GM19397 (cell line): ENCODE results near the gene NAA50.

ENCODE experiments used
- ATAC-seq: cut with Tn5 transposase; IDR thresholded peaks from one replicate; pipeline ENCODE4 v1.9.1; 2021; ENCODE audit warnings: mild to moderate bottlenecking, moderate library complexity; ENCODE audit not compliant: unreplicated experiment

Gene NAA50

DNA sequence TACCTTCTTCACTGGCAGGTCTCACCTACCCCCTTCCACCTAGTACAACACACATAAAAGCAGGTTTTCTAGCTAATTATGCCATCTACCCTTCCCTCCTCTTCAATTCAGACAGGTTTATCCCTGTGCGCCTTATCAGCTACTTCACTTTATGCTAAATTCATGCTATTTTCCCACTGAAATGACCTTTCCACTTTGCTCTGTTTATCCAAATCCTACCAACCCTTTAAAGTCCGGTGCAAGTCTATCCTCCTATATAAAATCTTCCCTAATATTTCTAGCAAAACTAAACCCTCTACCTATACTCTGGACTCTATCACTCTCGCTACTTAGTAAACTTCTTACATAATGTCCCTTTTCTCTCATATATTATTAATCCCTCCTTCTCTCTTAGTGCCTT, 55.6 kb downstream of the NAA50 start:
- no peak for ATAC-seq

DNA sequence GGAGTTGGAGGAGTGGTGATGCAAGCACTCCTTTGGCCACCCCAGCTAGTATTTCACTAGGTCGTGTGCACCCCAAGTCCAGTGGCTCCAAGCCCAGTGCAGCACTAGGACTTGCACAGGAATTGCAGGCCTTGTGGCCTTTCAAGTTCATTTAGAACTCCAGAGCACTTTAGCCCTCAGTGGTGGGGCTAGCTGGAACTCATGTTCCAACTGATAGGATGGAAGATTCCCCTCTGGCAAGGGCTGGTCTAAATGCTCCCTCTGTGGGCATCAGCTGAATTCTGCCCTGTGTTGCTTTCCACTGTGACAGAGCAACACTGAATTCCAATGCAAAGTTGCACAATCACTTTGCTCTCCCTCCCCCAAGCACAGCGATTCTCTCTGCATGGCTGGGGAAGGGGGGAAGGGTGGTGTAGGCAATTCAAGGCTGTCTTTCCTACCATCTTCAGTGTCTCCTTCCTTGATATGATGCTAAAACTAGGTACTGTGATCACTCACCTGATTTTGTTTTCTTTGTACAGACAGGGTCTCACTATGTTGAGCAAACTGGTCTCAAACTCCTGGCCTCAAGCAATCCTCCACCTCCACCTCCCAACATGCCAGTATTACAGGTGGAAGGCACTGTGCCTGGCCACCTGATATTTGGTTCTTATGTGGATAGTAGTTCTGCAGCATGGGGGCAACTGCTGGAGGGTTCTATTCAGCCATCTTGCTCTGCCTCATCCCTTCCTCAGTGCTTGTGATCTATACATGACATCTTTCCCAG, 59.9 kb downstream of the NAA50 start:
- no peak for ATAC-seq

DNA sequence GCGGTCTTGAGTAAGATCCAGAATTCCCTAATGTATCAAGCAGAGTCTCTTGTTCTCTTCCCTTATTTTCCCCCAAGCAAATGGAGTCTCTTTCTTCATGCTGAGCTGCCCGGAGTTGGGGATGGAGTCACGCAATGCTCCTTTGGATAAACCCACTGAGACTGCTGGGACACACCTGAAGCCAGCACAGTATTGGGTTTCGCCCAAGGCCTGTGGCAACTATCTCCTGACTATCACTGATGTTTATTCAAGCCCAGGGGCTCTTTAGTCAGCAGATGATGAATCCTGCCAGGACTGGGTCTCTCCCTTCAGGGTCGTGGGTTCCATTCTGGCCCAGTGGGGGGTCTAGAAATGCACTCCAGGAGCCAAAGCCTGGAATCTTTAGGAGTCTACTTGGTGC, 60.9 kb downstream of the NAA50 start:
- ATAC-seq = no peak

DNA sequence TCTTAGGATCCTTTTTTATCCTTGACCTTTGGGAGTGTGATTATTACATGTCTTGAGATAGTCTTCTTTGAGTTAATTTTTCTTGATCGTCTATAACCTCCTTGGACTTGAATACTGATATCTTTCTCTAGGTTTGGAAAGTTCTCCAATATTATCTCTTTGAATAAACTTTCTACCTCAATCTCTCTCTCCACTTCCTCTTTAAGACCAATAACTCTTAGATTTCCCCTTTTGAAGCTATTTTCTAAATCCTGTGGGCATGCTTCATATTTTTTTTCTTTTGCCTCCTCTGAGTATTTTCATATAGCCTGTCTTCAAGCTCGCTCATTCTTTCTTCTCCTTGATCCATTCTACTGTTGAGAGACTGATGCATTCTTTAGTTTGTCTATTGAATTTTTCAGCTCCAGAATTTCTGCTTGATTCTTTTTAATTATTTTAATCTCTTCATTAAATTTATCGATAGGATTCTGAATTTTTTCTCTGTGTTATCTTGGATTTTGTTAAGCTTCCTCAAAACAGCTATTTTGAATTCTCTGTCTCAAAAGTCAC, 61.7 kb downstream of the NAA50 start:
- ATAC-seq = no peak

DNA sequence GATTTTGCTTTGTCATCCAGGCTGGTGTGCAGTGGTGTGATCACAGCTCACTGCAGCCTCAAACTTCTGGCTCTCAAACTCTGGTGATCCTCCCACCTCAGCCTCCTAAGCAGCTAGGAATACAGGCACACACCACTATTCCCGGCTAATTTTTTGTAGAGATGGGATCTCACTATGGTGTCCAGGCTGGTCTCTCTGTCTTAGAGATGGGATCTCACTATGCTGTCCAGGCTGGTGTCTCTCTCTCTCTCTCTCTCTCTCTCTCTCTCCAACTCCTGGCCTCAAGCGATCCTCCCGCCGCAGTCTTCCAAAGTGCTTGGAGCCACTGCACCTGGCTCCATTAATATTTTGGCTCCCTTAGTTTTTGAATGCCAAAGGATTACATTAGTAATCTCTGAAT, 67.3 kb downstream of the NAA50 start:
- ATAC-seq = no peak

DNA sequence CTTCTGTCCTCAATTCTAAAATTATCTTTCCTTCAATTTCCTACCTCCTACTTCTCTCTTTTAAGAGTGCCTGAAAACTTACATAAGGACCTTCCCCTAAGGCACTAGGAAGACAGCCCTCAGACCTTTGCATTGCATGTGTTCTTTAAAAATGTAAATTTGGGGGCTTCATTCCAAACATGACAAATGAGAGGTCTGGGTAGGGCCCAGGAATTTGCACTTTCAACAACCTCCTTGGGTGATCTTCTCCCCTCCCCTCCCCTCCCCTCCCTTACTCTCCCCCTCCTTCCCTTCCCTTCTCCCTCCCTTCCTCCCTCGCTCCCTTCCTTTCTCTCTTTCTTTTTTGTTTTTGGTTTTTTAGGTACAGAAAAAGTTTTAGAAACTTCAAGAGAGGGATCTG, 68.3 kb downstream of the NAA50 start:
- ATAC-seq = no peak

DNA sequence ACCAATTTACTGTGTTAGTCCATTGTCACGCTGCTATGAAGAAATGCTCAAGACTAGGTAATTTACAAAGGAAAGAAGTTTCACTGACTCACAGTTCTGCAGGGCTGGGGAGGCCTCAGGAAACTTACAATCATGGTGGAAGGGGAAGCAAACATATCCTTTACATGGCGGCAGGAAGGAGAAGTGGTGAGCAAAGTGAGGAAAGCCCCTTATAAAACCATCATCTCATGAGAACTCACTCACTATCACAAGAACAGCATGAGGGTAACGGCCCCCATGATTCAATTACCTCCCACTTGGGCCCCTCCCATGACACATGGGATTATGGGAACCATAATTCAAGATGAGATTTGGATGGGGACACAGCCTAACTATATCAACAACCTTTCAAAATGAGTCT, 69.8 kb downstream of the NAA50 start:
- no peak for ATAC-seq

DNA sequence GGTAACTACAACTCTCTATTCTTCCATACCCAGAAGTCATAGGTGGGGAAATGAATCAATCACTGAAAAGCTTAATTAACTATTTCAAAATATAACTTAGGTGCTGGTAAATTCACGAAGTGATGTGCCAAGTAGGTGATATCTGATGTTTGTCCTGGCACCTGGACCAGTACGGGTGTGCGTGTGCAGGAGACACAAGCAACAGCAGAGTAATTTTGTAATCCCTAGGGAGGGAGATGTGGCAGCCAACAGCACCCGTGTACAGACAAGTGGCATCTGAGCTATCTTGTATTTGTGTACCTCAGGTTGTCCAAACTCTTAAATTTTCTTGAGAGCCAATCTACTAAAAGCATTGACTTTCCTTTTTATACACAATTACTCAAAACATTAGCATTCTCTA, 72.5 kb downstream of the NAA50 start:
- no peak for ATAC-seq

DNA sequence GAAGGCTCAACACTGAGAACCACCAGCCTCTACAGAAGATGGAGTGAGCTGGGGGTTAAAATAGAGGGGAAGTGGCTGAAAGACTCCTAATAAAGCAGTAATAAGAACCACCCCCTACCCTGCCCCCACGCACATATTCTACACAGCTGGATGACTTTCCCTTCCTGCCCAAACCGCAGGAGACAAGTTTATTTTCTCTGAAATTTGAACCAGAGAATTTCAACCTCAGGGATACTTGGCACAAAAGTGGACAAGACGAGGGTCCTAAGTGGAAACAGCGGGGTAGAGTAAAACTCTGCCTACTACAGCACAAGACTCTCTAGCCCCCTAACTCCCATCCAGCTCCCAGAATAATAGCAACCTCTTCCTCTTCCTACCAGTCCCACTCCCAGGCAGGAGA, 78.0 kb downstream of the NAA50 start:
- no peak for ATAC-seq
